Measurements from ENCODE around the gene ZBTB34. TPM values are rescaled to one million over a fixed set of nuclear protein-coding genes. Genes with fewer than 3 reads are reported as not detected.
"Not testable (repeated sequence)": the region's sequence is repeated elsewhere in the genome, so short reads cannot be mapped to it uniquely, and the experiment has no call there.

The ZBTB34 gene
- total RNA-seq, 6 experiments from 2014 or later = 3.1 to 4.0 (median 3.7) TPM

- H3K27me3 Mint-ChIP-seq (ENCODE audit: insufficient read depth) = no peaks in the 10 kb centered on the region; the same call in 1 of the 2 replicates
- H3K36me3 Mint-ChIP-seq (ENCODE audit: low read depth) = peaks cover 57% of the 10 kb centered on the region
- H3K9me3 Mint-ChIP-seq = peaks cover 12% of the 10 kb centered on the region
- TF ChIP-seq CTCF (IDR thresholded peaks at IDR 0.05) = no peak
- DNase-seq = no peak
- H3K4me1 Mint-ChIP-seq (ENCODE audit: low read depth) = no peaks in the 10 kb centered on the region; the same call in 1 of the 2 replicates
- H3K4me3 Mint-ChIP-seq = no peak overlapping the region
- H3K27ac Mint-ChIP-seq = no peak overlapping the region
Measured at GRCh38 chr9:126819482-126819881, 41.0 kb upstream of the ZBTB34 start.

- no peak for DNase-seq
- Mint-ChIP-seq H3K36me3 (ENCODE audit: low read depth) (peaks cover 40% of the 10 kb centered on the region), H3K27ac (no peak overlapping the region), H3K27me3 (ENCODE audit: insufficient read depth) (no peaks in the 10 kb centered on the region; the same call in 1 of the 2 replicates), H3K4me3 (no peak overlapping the region), H3K9me3 (peaks cover 8% of the 10 kb centered on the region), H3K4me1 (ENCODE audit: low read depth) (no peaks in the 10 kb centered on the region)
- TF ChIP-seq CTCF (IDR thresholded peaks at IDR 0.05) = no peak
Measured at GRCh38 chr9:126822278-126822677, 38.2 kb upstream of the ZBTB34 start.

- Mint-ChIP-seq H3K4me3 (no peak overlapping the region), H3K4me1 (ENCODE audit: low read depth) (no peaks in the 10 kb centered on the region), H3K27me3 (ENCODE audit: insufficient read depth) (no peaks in the 10 kb centered on the region; the same call in 1 of the 2 replicates), H3K27ac (no peak overlapping the region), H3K9me3 (peaks cover 8% of the 10 kb centered on the region), H3K36me3 (ENCODE audit: low read depth) (peaks cover 36% of the 10 kb centered on the region)
- TF ChIP-seq CTCF (IDR thresholded peaks at IDR 0.05) = no peak
- no peak for DNase-seq
Measured at GRCh38 chr9:126822873-126823272, 37.6 kb upstream of the ZBTB34 start.

GRCh38 chr9:126824052-126824451 is 36.4 kb upstream of the ZBTB34 start:
- not testable (repeated sequence) for H3K4me3 Mint-ChIP-seq; H3K27ac Mint-ChIP-seq; DNase-seq; H3K4me1 Mint-ChIP-seq (ENCODE audit: low read depth); H3K9me3 Mint-ChIP-seq; H3K27me3 Mint-ChIP-seq (ENCODE audit: insufficient read depth)
- H3K36me3 Mint-ChIP-seq (ENCODE audit: low read depth) = peaks cover 25% of the 10 kb centered on the region

GRCh38 chr9:126827227-126827626 is 33.2 kb upstream of the ZBTB34 start:
- Mint-ChIP-seq H3K4me1 (ENCODE audit: low read depth) (no peaks in the 10 kb centered on the region), H3K27me3 (ENCODE audit: insufficient read depth) (no peaks in the 10 kb centered on the region; the same call in 1 of the 2 replicates), H3K36me3 (ENCODE audit: low read depth) (peaks cover 11% of the 10 kb centered on the region), H3K4me3 (no peak overlapping the region), H3K9me3 (no peaks in the 10 kb centered on the region), H3K27ac (no peak overlapping the region)
- no peak for DNase-seq
- TF ChIP-seq CTCF (IDR thresholded peaks at IDR 0.05) = no peak

- no peak overlapping the region for H3K4me3 Mint-ChIP-seq
- no peak overlapping the region for H3K27ac Mint-ChIP-seq
- peaks cover 17% of the 10 kb centered on the region for H3K36me3 Mint-ChIP-seq (ENCODE audit: low read depth)
- no peak for DNase-seq
- TF ChIP-seq CTCF (IDR thresholded peaks at IDR 0.05) = no peak
- H3K27me3 Mint-ChIP-seq (ENCODE audit: insufficient read depth) = no peaks in the 10 kb centered on the region; the same call in 1 of the 2 replicates
- no peaks in the 10 kb centered on the region for H3K4me1 Mint-ChIP-seq (ENCODE audit: low read depth)
- H3K9me3 Mint-ChIP-seq = no peaks in the 10 kb centered on the region
Measured at GRCh38 chr9:126829035-126829434, 31.4 kb upstream of the ZBTB34 start.
